ENCODE measurements around the gene STARD13.
A peak's percentile ranks its signal among the peaks of the same experiment; 100 is the strongest.

Gene STARD13

GRCh38 chr13:33109271-33109697 lies 176.3 kb downstream of the STARD13 start:
- Mint-ChIP-seq H3K4me3 (no peak overlapping the region), H3K27ac (no peak overlapping the region)
- DNase-seq: no peak

GRCh38 chr13:33108620-33109019 lies 176.9 kb downstream of the STARD13 start:
- DNase-seq: no peak
- TF ChIP-seq CTCF (IDR thresholded peaks at IDR 0.05): no peak
- Mint-ChIP-seq H3K4me3 (no peak overlapping the region), H3K4me1 (peaks cover 22% of the 10 kb centered on the region), H3K27me3 (ENCODE audit: low read depth, poor library complexity) (peaks cover 6% of the 10 kb centered on the region), H3K9me3 (no peaks in the 10 kb centered on the region), H3K27ac (no peak overlapping the region), H3K36me3 (ENCODE audit: low read depth) (no peaks in the 10 kb centered on the region)

More at GRCh38 chr13:33109271-33109697, 176.3 kb downstream of the STARD13 start:
- Mint-ChIP-seq H3K36me3 (ENCODE audit: low read depth) (no peaks in the 10 kb centered on the region), H3K9me3 (no peaks in the 10 kb centered on the region), H3K4me1 (peaks cover 22% of the 10 kb centered on the region), H3K27me3 (ENCODE audit: low read depth, poor library complexity) (peaks cover 6% of the 10 kb centered on the region)
- TF ChIP-seq CTCF (IDR thresholded peaks at IDR 0.05): no peak

- Mint-ChIP-seq H3K4me3 (no peak overlapping the region), H3K27ac (peak overlapping the region; percentile 51), H3K9me3 (no peaks in the 10 kb centered on the region), H3K36me3 (ENCODE audit: low read depth) (no peaks in the 10 kb centered on the region), H3K4me1 (peaks cover 18% of the 10 kb centered on the region), H3K27me3 (ENCODE audit: low read depth, poor library complexity) (peaks cover 6% of the 10 kb centered on the region)
- TF ChIP-seq CTCF (IDR thresholded peaks at IDR 0.05): no peak
- DNase-seq: no peak
Measured at GRCh38 chr13:33107361-33107760, 178.2 kb downstream of the STARD13 start.

GRCh38 chr13:33106656-33107360 lies 178.7 kb downstream of the STARD13 start:
- H3K4me3 Mint-ChIP-seq: no peak overlapping the region
- no peaks in the 10 kb centered on the region for H3K9me3 Mint-ChIP-seq
- DNase-seq: no peak
- no peak overlapping the region for H3K27ac Mint-ChIP-seq
- H3K27me3 Mint-ChIP-seq (ENCODE audit: low read depth, poor library complexity): peaks cover 6% of the 10 kb centered on the region
- H3K36me3 Mint-ChIP-seq (ENCODE audit: low read depth): no peaks in the 10 kb centered on the region
- peaks cover 20% of the 10 kb centered on the region for H3K4me1 Mint-ChIP-seq
- no peak for TF ChIP-seq CTCF (IDR thresholded peaks at IDR 0.05)

GRCh38 chr13:33105387-33106005 lies 180.1 kb downstream of the STARD13 start:
- no peak overlapping the region for H3K4me3 Mint-ChIP-seq
- H3K27me3 Mint-ChIP-seq (ENCODE audit: low read depth, poor library complexity): peaks cover 6% of the 10 kb centered on the region
- DNase-seq: no peak
- TF ChIP-seq CTCF (IDR thresholded peaks at IDR 0.05): no peak
- H3K9me3 Mint-ChIP-seq: no peaks in the 10 kb centered on the region
- peaks cover 20% of the 10 kb centered on the region for H3K4me1 Mint-ChIP-seq
- no peaks in the 10 kb centered on the region for H3K36me3 Mint-ChIP-seq (ENCODE audit: low read depth)
- H3K27ac Mint-ChIP-seq: no peak overlapping the region

GRCh38 chr13:33103457-33103856 lies 182.1 kb downstream of the STARD13 start:
- H3K27ac Mint-ChIP-seq: no peak overlapping the region
- H3K27me3 Mint-ChIP-seq (ENCODE audit: low read depth, poor library complexity): peaks cover 5% of the 10 kb centered on the region
- TF ChIP-seq CTCF (IDR thresholded peaks at IDR 0.05): no peak
- peaks cover 13% of the 10 kb centered on the region for H3K4me1 Mint-ChIP-seq
- no peaks in the 10 kb centered on the region for H3K36me3 Mint-ChIP-seq (ENCODE audit: low read depth)
- H3K4me3 Mint-ChIP-seq: no peak overlapping the region
- DNase-seq: no peak
- H3K9me3 Mint-ChIP-seq: peaks cover 6% of the 10 kb centered on the region

Measured in nephron progenitor cell (in vitro differentiated cells).